HepG2 (cell line): ENCODE results near the gene F7. TPM values are rescaled to one million over a fixed set of nuclear protein-coding genes. Genes with fewer than 3 reads are reported as not detected.

ENCODE experiments used
- AKNA ChIP-seq: sonication (generic); formaldehyde crosslinking; IDR thresholded peaks from 2 replicates; pipeline ENCODE4 v1.4.0; 2020; ENCODE audit warnings: missing genetic modification reagents, borderline replicate concordance
- ATF1 ChIP-seq: IDR thresholded peaks from 2 replicates; pipeline ENCODE4 v1.6.1; 2016; ENCODE audit warnings: mild to moderate bottlenecking, control low read depth
- HHEX ChIP-seq: IDR thresholded peaks from 2 replicates; pipeline ENCODE4 v1.6.1; 2016; ENCODE audit warnings: control low read depth
- KDM2A ChIP-seq: sonication (generic); formaldehyde crosslinking; IDR thresholded peaks from 2 replicates; pipeline ENCODE4 v1.4.0; 2020; ENCODE audit warnings: low read depth, missing genetic modification reagents, borderline replicate concordance
- KDM5A ChIP-seq: fragments of 200-600 bp; sonication (generic); IDR thresholded peaks from 2 replicates; pipeline ENCODE4 v1.7.0; 2018; ENCODE audit warnings: antibody characterized with exemption, mild to moderate bottlenecking, low read length, borderline replicate concordance
- KLF11 ChIP-seq: IDR thresholded peaks from 2 replicates; pipeline ENCODE4 v1.6.1; 2016; ENCODE audit warnings: missing compliant biosample characterization
- KMT2B ChIP-seq: IDR thresholded peaks from 2 replicates; pipeline ENCODE4 v1.6.1; 2016; ENCODE audit warnings: missing genetic modification reagents, missing compliant biosample characterization
- MED13 ChIP-seq: sonication (generic); formaldehyde crosslinking; IDR thresholded peaks from 2 replicates; pipeline ENCODE4 v1.5.0; 2020; ENCODE audit warnings: missing genetic modification reagents
- MLX ChIP-seq: IDR thresholded peaks from 2 replicates; pipeline ENCODE4 v1.6.1; 2016
- NCOA1 ChIP-seq: sonication (generic); formaldehyde crosslinking; IDR thresholded peaks from 2 replicates; pipeline ENCODE4 v1.9.0; 2021; ENCODE audit warnings: missing genetic modification reagents
- NFIB ChIP-seq: sonication (generic); formaldehyde crosslinking; IDR thresholded peaks from 2 replicates; pipeline ENCODE4 v1.9.0; 2021; ENCODE audit warnings: missing genetic modification reagents, mild to moderate bottlenecking, borderline replicate concordance
- PAF1 ChIP-seq: IDR thresholded peaks from 2 replicates; pipeline ENCODE4 v1.6.1; 2016; ENCODE audit warnings: missing genetic modification reagents, missing compliant biosample characterization
- POGK ChIP-seq: sonication (generic); formaldehyde crosslinking; conservative IDR thresholded peaks from 2 replicates; pipeline ENCODE4 v1.8.0; 2022; ENCODE audit warnings: mild to moderate bottlenecking, moderate library complexity, missing genetic modification reagents
- TAF15 ChIP-seq: fragments of 200-400 bp; formaldehyde crosslinking; IDR thresholded peaks from one replicate; pipeline ENCODE4 v1.6.1; 2018; ENCODE audit warnings: mild to moderate bottlenecking, low read depth, low read length; ENCODE audit not compliant: poor library complexity, severe bottlenecking
- TOE1 ChIP-seq: sonication (generic); formaldehyde crosslinking; IDR thresholded peaks from 2 replicates; pipeline ENCODE4 v1.4.0; 2020; ENCODE audit warnings: mild to moderate bottlenecking, missing genetic modification reagents
- ZNF430 ChIP-seq: sonication (generic); formaldehyde crosslinking; IDR thresholded peaks from 2 replicates; pipeline ENCODE4 v1.9.0; 2021; ENCODE audit warnings: mild to moderate bottlenecking, missing genetic modification reagents
- ZNF572 ChIP-seq: sonication (generic); formaldehyde crosslinking; IDR thresholded peaks from 2 replicates; pipeline ENCODE4 v1.5.1; 2020; ENCODE audit warnings: mild to moderate bottlenecking, missing genetic modification reagents
- ZNF773 ChIP-seq: sonication (generic); formaldehyde crosslinking; IDR thresholded peaks from 2 replicates; pipeline ENCODE4 v1.4.0; 2020; ENCODE audit warnings: missing genetic modification reagents, borderline replicate concordance
- ZNF850 ChIP-seq: sonication (generic); formaldehyde crosslinking; conservative IDR thresholded peaks from 2 replicates; pipeline ENCODE4 v1.9.0; 2021; ENCODE audit warnings: mild to moderate bottlenecking, missing genetic modification reagents
- polyA plus RNA-seq, 8 experiments: library from polyadenylated mRNA; depleted of rRNA in 3 of 8; stranded (reverse) in 7 of 8; unstranded in 1 of 8; fragments of >200 nt; fragmentation: Illumina TruSeq in 4 of 8; extraction: Trizol in 4 of 8; gene quantifications; 2 replicates each; pipeline versions ENCODE4 v1.2.1 to v1.2.3, GENCODE V29; 2011 to 2016; ENCODE audit warnings: low read depth in 4 of 8, missing spikeins in 1 of 8, mixed read lengths in 1 of 8; ENCODE audit not compliant: insufficient read depth in 1 of 8
- total RNA-seq, 5 experiments: library from RNA; depleted of rRNA; stranded (reverse); fragments of >200 nt; fragmentation: Illumina TruSeq; extraction: Trizol; gene quantifications; 2 replicates each; pipeline ENCODE4 v1.2.3, GENCODE V29; 2016; ENCODE audit warnings: low read depth in 1 of 5
- TF ChIP-seq, protein P1 (sequence below): sonication (generic); formaldehyde crosslinking; IDR thresholded peaks from 2 replicates; pipeline ENCODE4 v1.5.0; 2020; ENCODE audit warnings: mild to moderate bottlenecking, low read depth, missing genetic modification reagents, borderline replicate concordance
- TF ChIP-seq, protein P2 (sequence below): sonication (generic); formaldehyde crosslinking; IDR thresholded peaks from 2 replicates; pipeline ENCODE4 v1.8.0; 2022; ENCODE audit warnings: mild to moderate bottlenecking, missing genetic modification reagents; ENCODE audit not compliant: insufficient replicate concordance

The F7 gene
- total and polyA plus RNA-seq, 2 of the 13 experiments (the other 11 are each of a cell fraction or from before 2014, with no cell fraction given) = 12.6 to 26.5 TPM

DNA sequence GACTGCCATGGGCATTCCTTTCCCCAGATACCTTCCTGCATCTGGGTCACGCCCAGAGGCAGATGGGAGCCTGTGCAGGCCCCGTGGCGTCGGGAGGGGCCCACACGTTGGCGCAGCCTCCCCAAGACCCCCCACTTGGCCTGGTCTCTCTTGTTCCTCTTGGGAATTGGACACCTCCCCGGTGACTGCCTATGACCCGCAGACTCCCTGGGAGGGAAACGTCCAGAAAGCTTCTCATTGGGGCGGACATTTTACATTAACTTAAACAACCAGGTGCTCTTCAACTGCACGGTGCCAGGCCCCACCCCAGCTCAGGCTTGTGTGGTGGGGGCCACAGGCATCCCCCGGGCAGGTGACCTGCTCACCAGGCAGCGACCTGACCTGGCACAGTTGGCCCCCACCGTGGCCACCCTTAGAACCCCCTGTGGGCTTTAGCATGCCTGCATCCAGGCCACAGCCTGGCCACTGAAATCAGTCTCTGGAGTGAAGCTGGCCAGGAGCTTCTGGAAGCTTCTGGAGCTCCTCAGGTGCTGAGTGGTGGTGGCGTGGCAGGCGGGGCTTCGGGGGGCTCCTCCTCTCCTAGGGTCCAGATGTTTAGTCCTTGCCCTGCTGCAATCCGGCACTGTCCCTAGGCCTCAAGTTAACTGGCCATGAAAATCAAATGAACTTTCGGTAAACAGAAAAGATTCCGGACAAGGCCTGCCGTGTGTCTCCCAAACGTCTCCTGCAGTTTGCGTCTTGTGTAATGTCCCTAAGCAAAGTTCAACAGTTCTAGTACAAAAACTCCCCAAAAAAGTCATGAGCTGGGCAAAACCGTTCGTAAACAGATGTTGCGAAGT is 44.3 kb downstream of the F7 start (continued):
- TF ChIP-seq TOE1 (CRISPR knock-in tag) = no peak
- no peak for TF ChIP-seq AKNA (CRISPR knock-in tag)
- TF ChIP-seq, protein P1, sequence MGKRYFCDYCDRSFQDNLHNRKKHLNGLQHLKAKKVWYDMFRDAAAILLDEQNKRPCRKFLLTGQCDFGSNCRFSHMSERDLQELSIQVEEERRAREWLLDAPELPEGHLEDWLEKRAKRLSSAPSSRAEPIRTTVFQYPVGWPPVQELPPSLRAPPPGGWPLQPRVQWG (CRISPR knock-in tag) = no peak
- TF ChIP-seq NCOA1 (CRISPR knock-in tag) = no peak
- no peak; the same call in 1 of the 2 replicates for TF ChIP-seq POGK
- TF ChIP-seq ZNF850 = no peak
- no peak for TF ChIP-seq KDM5A
- TF ChIP-seq, protein P2, sequence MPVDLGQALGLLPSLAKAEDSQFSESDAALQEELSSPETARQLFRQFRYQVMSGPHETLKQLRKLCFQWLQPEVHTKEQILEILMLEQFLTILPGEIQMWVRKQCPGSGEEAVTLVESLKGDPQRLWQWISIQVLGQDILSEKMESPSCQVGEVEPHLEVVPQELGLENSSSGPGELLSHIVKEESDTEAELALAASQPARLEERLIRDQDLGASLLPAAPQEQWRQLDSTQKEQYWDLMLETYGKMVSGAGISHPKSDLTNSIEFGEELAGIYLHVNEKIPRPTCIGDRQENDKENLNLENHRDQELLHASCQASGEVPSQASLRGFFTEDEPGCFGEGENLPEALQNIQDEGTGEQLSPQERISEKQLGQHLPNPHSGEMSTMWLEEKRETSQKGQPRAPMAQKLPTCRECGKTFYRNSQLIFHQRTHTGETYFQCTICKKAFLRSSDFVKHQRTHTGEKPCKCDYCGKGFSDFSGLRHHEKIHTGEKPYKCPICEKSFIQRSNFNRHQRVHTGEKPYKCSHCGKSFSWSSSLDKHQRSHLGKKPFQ (CRISPR knock-in tag) = no peak
- TF ChIP-seq NFIB (CRISPR knock-in tag) = no peak
- TF ChIP-seq PAF1 = no peak
- 0 out of 2 replicates have a peak, but pooled peaks have one; percentile 57 for TF ChIP-seq ZNF572 (CRISPR knock-in tag)
- TF ChIP-seq HHEX (CRISPR knock-in tag) = no peak
- no peak for TF ChIP-seq MLX (CRISPR knock-in tag)
- TF ChIP-seq KMT2B (CRISPR knock-in tag) = no peak
- 0 out of 2 replicates have a peak, but pooled peaks have one; percentile 15 for TF ChIP-seq KLF11 (CRISPR knock-in tag)
- no peak for TF ChIP-seq MED13 (CRISPR knock-in tag)
- no peak; the same call in 1 of the 2 replicates for TF ChIP-seq KDM2A (CRISPR knock-in tag)
- 0 out of 2 replicates have a peak, but pooled peaks have one; percentile 53 for TF ChIP-seq ZNF430 (CRISPR knock-in tag)
- TF ChIP-seq ATF1 (CRISPR knock-in tag) = no peak
- no peak for TF ChIP-seq ZNF773 (CRISPR knock-in tag)
- no peak for TF ChIP-seq TAF15
